ENCODE data around the gene ZFX.

DNA sequence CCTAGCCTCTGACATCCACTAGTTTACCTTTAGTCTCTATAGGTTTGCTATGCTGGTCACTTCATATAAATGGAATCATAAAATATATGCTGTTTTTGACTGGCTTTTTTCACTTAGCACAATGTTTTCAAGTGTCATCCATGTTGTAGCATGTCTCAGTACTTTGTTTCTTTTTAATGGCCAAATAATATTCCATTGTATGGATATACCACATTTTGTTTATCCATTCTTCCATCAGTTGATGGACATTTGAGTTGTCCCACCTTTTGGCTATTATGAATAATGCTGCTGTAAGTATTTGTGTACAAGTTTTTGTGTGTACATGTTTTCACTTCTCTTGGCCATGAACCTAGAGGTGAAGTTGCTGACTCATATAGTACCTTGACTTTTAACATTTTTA lies 75.7 kb downstream of the ZFX start:
- TF ChIP-seq CTCF (IDR thresholded peaks at IDR 0.05) (no peak), EZH2 (IDR thresholded peaks at IDR 0.05) (no peak), EZH2phosphoT487 (IDR thresholded peaks at IDR 0.05) (no peak)

Measured in neural progenitor cell (in vitro differentiated cells).